Neural progenitor cell (in vitro differentiated cells): ENCODE measurements around the gene SH3GLB2.
"Not testable (repeated sequence)": the region's sequence is repeated elsewhere in the genome, so short reads cannot be mapped to it uniquely, and the experiment has no call there.

ENCODE experiments used
- EZH2 ChIP-seq: fragments of 200-600 bp; sonication (generic); IDR thresholded peaks from 2 replicates; pipeline ENCODE4 v1.6.1; 2017; ENCODE audit warnings: antibody characterized with exemption, mild to moderate bottlenecking, moderate library complexity
- EZH2phosphoT487 ChIP-seq: fragments of 200-600 bp; sonication (generic); IDR thresholded peaks from 2 replicates; pipeline ENCODE4 v1.6.1; 2017; ENCODE audit warnings: antibody characterized with exemption
- TF ChIP-seq, protein P1 (sequence below): fragments of 200-600 bp; sonication (generic); IDR thresholded peaks from 2 replicates; pipeline ENCODE4 v1.5.1; 2017; ENCODE audit warnings: antibody characterized with exemption, mild to moderate bottlenecking

DNA sequence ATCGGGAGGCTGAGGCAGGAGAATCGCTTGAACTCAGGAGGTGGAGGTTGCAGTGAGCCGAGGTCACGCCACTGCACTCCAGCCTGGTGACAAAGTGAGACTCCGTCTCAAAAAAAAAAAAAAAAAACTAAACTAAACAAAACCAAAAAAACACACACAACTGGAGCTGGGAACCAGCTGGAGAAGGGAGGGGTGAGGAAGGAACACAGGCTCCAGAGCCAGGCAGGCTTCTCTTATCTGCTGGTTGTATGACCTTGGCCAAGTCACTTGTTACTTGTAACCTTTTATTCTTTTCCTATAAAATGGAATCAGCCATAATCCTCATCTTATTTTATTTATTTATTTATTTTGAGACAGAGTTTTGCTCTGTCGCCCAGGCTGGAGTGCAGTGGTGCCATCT lies 24.0 kb downstream of the SH3GLB2 start:
- TF ChIP-seq EZH2, EZH2phosphoT487: not testable (repeated sequence)
- TF ChIP-seq, protein P1, sequence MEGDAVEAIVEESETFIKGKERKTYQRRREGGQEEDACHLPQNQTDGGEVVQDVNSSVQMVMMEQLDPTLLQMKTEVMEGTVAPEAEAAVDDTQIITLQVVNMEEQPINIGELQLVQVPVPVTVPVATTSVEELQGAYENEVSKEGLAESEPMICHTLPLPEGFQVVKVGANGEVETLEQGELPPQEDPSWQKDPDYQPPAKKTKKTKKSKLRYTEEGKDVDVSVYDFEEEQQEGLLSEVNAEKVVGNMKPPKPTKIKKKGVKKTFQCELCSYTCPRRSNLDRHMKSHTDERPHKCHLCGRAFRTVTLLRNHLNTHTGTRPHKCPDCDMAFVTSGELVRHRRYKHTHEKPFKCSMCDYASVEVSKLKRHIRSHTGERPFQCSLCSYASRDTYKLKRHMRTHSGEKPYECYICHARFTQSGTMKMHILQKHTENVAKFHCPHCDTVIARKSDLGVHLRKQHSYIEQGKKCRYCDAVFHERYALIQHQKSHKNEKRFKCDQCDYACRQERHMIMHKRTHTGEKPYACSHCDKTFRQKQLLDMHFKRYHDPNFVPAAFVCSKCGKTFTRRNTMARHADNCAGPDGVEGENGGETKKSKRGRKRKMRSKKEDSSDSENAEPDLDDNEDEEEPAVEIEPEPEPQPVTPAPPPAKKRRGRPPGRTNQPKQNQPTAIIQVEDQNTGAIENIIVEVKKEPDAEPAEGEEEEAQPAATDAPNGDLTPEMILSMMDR = not testable (repeated sequence)
